Measurements from ENCODE around the gene HPSE2.

DNA sequence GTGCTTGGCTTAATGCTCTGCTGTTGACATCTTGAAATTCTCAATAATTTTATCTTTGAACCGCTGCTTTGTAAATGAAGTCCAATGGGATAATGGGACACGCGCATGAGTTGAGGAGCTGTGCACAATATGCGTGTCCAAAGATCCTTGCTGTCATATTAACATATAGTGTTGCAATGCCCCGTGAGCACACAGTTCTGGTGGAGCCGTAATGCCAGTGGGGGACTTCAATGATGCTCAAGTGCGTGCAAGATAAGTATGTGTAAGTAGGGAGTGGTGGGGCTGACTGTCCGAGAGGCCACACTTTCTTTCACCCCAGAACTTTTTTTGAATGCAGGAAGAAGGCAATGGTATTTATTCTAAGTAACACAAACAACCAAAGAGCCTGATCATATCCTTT lies 711.5 kb downstream of the HPSE2 start:
- TF ChIP-seq FOXP2 (optimal IDR thresholded peaks at IDR 0.05; ENCODE audit: control extremely low read depth, extremely low read length, insufficient read depth) (no peak), POLR2AphosphoS5 (IDR thresholded peaks at IDR 0.05; ENCODE audit: borderline replicate concordance, low read depth, low read length) (no peak)
